ENCODE measurements around the gene MYO1B. TPM values are rescaled to one million over a fixed set of nuclear protein-coding genes. Genes with fewer than 3 reads are reported as not detected.

MYO1B gene
- total and polyA plus RNA-seq, 10 of the 15 experiments (the other 5 are each of a cell fraction or from before 2014, with no cell fraction given): 0.10 to 4.2 (median 1.6) TPM

- H3K9ac ChIP-seq (ENCODE audit: control insufficient read depth, insufficient read depth, low read length): no peak overlapping the region
- H3K4me2 ChIP-seq (ENCODE audit: control insufficient read depth, insufficient read depth): no peak overlapping the region
- FAIRE-seq: no peak
Measured at GRCh38 chr2:191436368-191437055, 191.3 kb downstream of the MYO1B start.

GRCh38 chr2:191439481-191439880 lies 194.3 kb downstream of the MYO1B start:
- no peaks in the 10 kb centered on the region for H3K4me1 ChIP-seq (ENCODE audit: control insufficient read depth, insufficient read depth, low read length)
- no peak for FAIRE-seq
- H3K9me3 ChIP-seq (replicated peaks; ENCODE audit: control insufficient read depth, insufficient read depth, low read length): no peaks in the 10 kb centered on the region
- RAD21 ChIA-PET (ENCODE audit: unreplicated experiment): no interaction called here
- 0% methylated on average over 1 of the region's 3 CpGs for whole genome bisulfite sequencing (ENCODE audit: insufficient coverage, insufficient replicate concordance, low lambda C conversion rate, missing lambda C conversion rate)
- SMC1A ChIA-PET (ENCODE audit: uncharacterized antibody, unreplicated experiment): interaction anchor here (1.5 kb wide), 1 partner anchor 9 kb away, joined by 3 read pairs; no protein-coding TSS in a partner anchor
- H3K27me3 ChIP-seq (replicated peaks in 1 of 2; ENCODE audit: control insufficient read depth in 2 of 2, insufficient read depth in 2 of 2, low read length in 1 of 2): no peaks in the 10 kb centered on the region; a peak in 1 of 4 replicates
- H3K79me2 ChIP-seq (ENCODE audit: control insufficient read depth, insufficient read depth, low read length): no peaks in the 10 kb centered on the region
- no peak overlapping the region for H3K9ac ChIP-seq (ENCODE audit: control insufficient read depth, insufficient read depth, low read length)
- H3K36me3 ChIP-seq (ENCODE audit: control insufficient read depth in 2 of 2, insufficient read depth in 2 of 2, low read length in 1 of 2): no peaks in the 10 kb centered on the region
- ATAC-seq: no peak
- H3K27ac ChIP-seq (ENCODE audit: control insufficient read depth, insufficient read depth): no peak overlapping the region
- no peak overlapping the region for H3K4me3 ChIP-seq
- TF ChIP-seq IRF5 (IDR thresholded peaks at IDR 0.05; ENCODE audit: borderline replicate concordance) (no peak), RB1 (IDR thresholded peaks at IDR 0.05; ENCODE audit: borderline replicate concordance) (no peak), ATF2 (IDR thresholded peaks at IDR 0.05; ENCODE audit: low read length) (no peak), NFXL1 (IDR thresholded peaks at IDR 0.05; ENCODE audit: borderline replicate concordance) (no peak), POLR2AphosphoS5 (IDR thresholded peaks at IDR 0.05; ENCODE audit: low read length) (no peak)
- CTCF ChIA-PET: interaction anchor here (0.7 kb wide), 1 partner anchor 338 kb away, joined by 3 read pairs; no protein-coding TSS in a partner anchor
- no peak for DNase-seq (ENCODE audit: low read depth, low spot score)
- in situ Hi-C loops (cut with MboI): no loop called here
- intact Hi-C loops (cut with micrococcal nuclease; ENCODE audit: unreplicated experiment): no loop called here
- POLR2A ChIA-PET: no interaction called here
- no peak overlapping the region for H3K4me2 ChIP-seq (ENCODE audit: control insufficient read depth, insufficient read depth)
- no TSS peak for BruUV-seq (replicated peaks)
- H2AFZ ChIP-seq (ENCODE audit: control insufficient read depth, low read depth, low read length): no peak overlapping the region
- no peaks in the 10 kb centered on the region for H4K20me1 ChIP-seq (ENCODE audit: control insufficient read depth, insufficient read depth)

More at GRCh38 chr2:191436368-191437055, 191.3 kb downstream of the MYO1B start:
- 38% methylated on average over 6 of the region's 6 CpGs for WGBS (ENCODE audit: insufficient coverage, insufficient replicate concordance, low lambda C conversion rate, missing lambda C conversion rate)
- Histone ChIP-seq H3K27me3 (replicated peaks in 1 of 2; ENCODE audit: control insufficient read depth in 2 of 2, insufficient read depth in 2 of 2, low read length in 1 of 2) (no peaks in the 10 kb centered on the region; a peak in 1 of 4 replicates), H3K36me3 (ENCODE audit: control insufficient read depth in 2 of 2, insufficient read depth in 2 of 2, low read length in 1 of 2) (no peaks in the 10 kb centered on the region), H2AFZ (ENCODE audit: control insufficient read depth, low read depth, low read length) (no peak overlapping the region), H3K4me1 (ENCODE audit: control insufficient read depth, insufficient read depth, low read length) (no peaks in the 10 kb centered on the region), H3K9me3 (replicated peaks; ENCODE audit: control insufficient read depth, insufficient read depth, low read length) (no peaks in the 10 kb centered on the region), H3K79me2 (ENCODE audit: control insufficient read depth, insufficient read depth, low read length) (no peaks in the 10 kb centered on the region), H3K4me3 (no peak overlapping the region), H4K20me1 (ENCODE audit: control insufficient read depth, insufficient read depth) (no peaks in the 10 kb centered on the region), H3K27ac (ENCODE audit: control insufficient read depth, insufficient read depth) (no peak overlapping the region)
- ChIA-PET RAD21 (ENCODE audit: unreplicated experiment) (no interaction called here), SMC1A (ENCODE audit: uncharacterized antibody, unreplicated experiment) (interaction anchor here (0.6 kb wide), 1 partner anchor 1742 kb away, joined by 3 read pairs; no protein-coding TSS in a partner anchor), POLR2A (no interaction called here), CTCF (no interaction called here)
- BruUV-seq (replicated peaks): no TSS peak
- ATAC-seq (no peak), DNase-seq (ENCODE audit: low read depth, low spot score) (no peak)
- in situ Hi-C loops (cut with MboI): no loop called here
- TF ChIP-seq STAT3 (IDR thresholded peaks at IDR 0.05; ENCODE audit: low read depth, low read length) (no peak), ZNF384 (IDR thresholded peaks at IDR 0.05; ENCODE audit: borderline replicate concordance, low read depth, low read length) (no peak), ZNF217 (IDR thresholded peaks at IDR 0.05) (no peak), ZNF622 (IDR thresholded peaks at IDR 0.05) (no peak), YBX1 (IDR thresholded peaks at IDR 0.05) (no peak), CREM (IDR thresholded peaks at IDR 0.05; ENCODE audit: low read depth) (no peak), ATF7 (IDR thresholded peaks at IDR 0.05; ENCODE audit: low read depth) (no peak), MYC (IDR thresholded peaks at IDR 0.05; ENCODE audit: insufficient read depth, insufficient read length, insufficient replicate concordance, low read length, severe bottlenecking) (no peak), YY1 (IDR thresholded peaks at IDR 0.05; ENCODE audit: low read depth, low read length) (no peak), BCL11A (IDR thresholded peaks at IDR 0.05; ENCODE audit: low read depth, low read length) (no peak)
- intact Hi-C loops (cut with micrococcal nuclease; ENCODE audit: unreplicated experiment): no loop called here

Data from GM12878 (cell line).